DMS114 treated with DMSO at 0.1 percent for 48 hours (cell line): Measurements from ENCODE around the gene MRPS6.

Experiments used
- DNase-seq: peaks from one replicate; lab custom pipeline; 2025; ENCODE audit not compliant: unreplicated experiment; lab: John Stamatoyannopoulos, UW

MRPS6 gene

GRCh38 chr21:34097442-34097841 lies 24.1 kb downstream of the MRPS6 start:
- no peak for DNase-seq

DNA sequence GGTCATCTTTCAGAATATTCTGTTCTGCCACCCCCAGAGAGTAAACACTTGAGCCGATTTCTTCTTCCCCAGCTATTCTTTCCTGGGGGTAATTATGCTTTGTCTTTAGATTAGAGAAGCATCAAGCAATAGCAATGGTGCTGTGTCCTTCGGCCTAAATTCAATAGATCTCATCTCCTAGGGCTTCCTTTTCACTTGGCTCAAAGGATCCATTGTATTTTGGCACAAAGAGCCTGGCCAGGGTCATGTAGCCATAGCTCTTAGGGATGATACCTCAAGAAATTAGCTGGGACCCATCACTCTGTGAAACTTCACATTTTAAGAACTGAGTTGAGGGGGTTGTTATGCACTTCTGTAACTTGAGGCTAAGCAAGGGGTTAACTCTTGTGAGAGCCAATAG lies 27.0 kb downstream of the MRPS6 start:
- no peak for DNase-seq

DNA sequence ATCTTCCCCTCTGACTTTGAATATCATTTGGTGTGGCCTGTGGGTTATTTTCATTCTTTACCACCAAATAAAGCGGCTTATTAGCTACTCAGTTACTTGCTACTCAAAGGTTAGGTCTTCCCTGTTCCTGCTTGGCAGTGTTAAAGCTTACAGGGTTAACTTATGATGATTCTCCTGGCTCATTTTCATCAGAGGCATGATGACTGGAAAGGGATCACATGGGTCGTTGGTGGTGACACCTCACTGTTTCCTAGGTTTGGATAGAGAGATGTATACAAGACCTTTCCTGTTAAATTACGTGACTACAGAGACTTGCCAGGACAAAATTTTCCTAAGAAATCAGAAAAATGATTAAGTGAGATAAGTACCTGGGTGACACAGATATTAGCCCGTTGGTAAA lies 27.4 kb downstream of the MRPS6 start:
- no peak for DNase-seq

GRCh38 chr21:34105947-34106541 lies 32.7 kb downstream of the MRPS6 start:
- no peak for DNase-seq

GRCh38 chr21:34107606-34108005 lies 34.2 kb downstream of the MRPS6 start:
- DNase-seq: no peak

GRCh38 chr21:34109075-34109474 lies 35.7 kb downstream of the MRPS6 start:
- DNase-seq: no peak

GRCh38 chr21:34110594-34111202 lies 37.3 kb downstream of the MRPS6 start:
- DNase-seq: no peak

GRCh38 chr21:34112316-34113033 lies 39.1 kb downstream of the MRPS6 start:
- no peak for DNase-seq

DNA sequence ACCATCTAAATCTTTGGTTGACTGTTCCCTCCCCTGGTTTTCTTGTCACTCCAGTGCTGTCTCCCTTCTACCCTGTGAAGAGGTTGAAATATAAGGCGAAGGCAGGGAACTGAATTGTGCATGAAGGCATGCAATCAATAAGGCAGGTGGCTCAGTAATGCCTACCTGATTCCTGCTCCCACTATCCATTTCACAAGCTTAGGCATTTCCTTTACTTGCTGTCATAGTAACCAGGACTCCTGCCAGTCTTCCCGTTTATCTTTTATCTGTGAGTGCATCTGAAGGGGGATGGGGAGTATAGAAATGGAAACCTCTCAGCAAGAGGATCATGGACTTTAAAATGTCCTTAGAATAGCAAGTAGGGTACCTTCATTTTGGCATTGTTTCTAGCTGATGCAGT lies 40.5 kb downstream of the MRPS6 start:
- DNase-seq: no peak

DNA sequence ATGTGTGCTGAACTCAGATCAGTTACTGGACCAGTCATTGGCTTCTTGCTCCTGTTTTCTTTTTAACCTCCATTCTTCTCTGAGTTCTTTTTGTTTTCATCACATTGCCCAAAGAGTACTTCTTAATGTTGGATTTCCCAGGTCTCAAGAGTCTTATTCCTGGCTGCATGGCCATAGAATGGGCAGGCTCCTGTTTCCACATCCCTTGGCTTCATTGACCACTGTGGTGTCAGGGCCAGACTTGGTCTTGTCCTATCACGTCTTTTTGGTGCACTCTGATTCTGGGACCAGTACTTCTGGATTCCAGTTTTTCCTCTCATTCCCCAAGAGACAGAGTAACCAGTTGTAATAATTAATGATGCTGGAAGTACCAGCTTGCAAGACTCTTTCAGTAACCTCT lies 41.8 kb downstream of the MRPS6 start:
- no peak for DNase-seq

DNA sequence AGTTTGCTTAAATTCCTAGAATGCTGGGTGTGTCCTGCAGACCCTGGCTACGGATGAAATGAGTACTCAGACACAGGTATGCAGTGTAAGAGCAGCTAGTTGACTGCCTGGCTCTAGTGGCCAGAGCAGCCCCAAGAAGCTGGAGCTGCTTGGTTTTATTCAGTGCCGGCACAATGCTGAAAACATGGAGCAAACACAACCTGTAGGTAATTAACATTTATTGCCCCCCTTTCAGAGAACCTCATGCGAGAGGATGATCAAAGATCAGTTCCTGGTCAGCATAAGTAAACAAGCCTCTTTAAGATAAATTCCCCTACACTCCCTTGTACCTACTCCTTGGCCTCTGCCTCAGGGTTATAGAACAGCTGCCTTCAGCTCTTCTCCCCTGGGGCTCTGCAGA lies 43.2 kb downstream of the MRPS6 start:
- no peak for DNase-seq

DNA sequence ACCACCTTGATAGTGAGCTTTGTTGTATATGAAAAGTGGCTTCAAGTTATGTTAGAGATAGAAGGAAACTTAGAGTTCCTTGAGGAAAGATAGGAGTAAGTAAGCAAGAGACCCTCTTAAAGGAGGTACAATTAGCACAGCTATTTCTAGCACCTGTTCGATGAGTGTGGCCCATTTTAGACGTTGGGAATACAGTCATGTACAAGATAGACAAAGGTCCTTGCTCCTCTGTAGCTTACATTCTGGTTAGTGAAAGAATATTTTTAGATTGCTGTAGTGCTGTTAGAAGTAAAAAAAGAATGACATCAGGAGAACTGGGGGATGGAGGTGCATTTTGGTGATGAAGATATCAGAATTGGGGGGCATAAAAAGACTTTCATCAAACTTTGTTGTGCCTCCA lies 47.5 kb downstream of the MRPS6 start:
- DNase-seq: no peak

- DNase-seq: no peak
Measured at GRCh38 chr21:34122047-34122446, 48.7 kb downstream of the MRPS6 start.

- no peak for DNase-seq
Measured at GRCh38 chr21:34123609-34124008, 50.2 kb downstream of the MRPS6 start.

GRCh38 chr21:34126269-34126668 lies 52.9 kb downstream of the MRPS6 start:
- no peak for DNase-seq

DNA sequence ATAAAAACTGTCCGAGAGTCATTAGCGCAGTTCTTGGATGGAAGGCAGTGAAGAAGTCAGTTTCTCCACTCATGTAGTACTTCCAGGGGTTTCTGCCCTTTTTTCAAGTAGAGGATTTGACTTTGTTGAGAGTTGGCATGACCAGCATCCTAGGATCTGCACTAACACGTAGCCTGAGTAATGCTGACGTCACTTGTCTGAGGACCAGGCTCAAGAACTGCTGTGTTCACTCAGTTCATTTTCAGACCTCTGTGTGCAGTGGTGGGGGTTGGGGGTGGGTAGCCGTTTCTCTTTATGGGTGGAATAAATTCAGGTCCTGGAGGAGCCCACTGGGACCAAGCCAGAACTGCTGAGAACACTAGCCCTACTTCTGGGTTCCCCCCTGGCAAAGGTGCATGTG lies 53.3 kb downstream of the MRPS6 start:
- DNase-seq: no peak

GRCh38 chr21:34128124-34128523 lies 54.7 kb downstream of the MRPS6 start:
- no peak for DNase-seq

- DNase-seq: no peak
Measured at GRCh38 chr21:34128674-34129038, 55.3 kb downstream of the MRPS6 start.

- DNase-seq: no peak
Measured at GRCh38 chr21:34129039-34129891, 55.9 kb downstream of the MRPS6 start.

- no peak for DNase-seq
Measured at GRCh38 chr21:34129901-34130715, 56.7 kb downstream of the MRPS6 start.

GRCh38 chr21:34130716-34130985 lies 57.3 kb downstream of the MRPS6 start:
- DNase-seq: no peak
